Effector CD4-positive, alpha-beta T cell (primary cell): ENCODE results near the gene HOXB2.

Experiments used
- DNase-seq: peaks from one replicate; pipeline ENCODE4 v3.0.0-alpha.2; 2020

The HOXB2 gene

DNA sequence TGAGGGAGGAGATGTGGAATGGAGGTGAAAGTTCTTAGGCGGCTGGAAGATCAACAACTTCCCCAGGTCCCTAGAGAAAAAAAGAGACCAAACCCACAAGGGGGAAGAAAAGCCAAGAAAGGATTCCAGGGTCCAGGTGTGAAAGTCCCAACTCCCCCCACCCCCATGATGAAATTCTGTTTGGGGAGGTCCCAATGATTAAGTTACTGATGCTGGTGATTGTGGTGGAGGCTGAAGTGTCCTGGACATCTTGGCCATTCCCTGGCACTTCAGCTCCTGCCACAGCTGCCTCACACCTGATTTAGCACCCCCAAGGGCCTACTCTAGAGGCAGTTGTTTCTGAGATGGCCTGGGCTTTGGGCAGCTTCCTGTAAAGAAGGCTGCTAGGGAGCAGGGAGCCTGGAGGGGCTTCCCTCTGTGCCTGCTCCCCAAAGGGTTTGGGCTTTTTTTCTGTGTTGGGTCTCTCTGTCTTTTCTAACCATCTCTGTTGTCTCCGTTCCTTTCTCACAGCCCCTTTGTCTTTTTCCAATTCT is 20.2 kb upstream of the HOXB2 start:
- no peak for DNase-seq

DNA sequence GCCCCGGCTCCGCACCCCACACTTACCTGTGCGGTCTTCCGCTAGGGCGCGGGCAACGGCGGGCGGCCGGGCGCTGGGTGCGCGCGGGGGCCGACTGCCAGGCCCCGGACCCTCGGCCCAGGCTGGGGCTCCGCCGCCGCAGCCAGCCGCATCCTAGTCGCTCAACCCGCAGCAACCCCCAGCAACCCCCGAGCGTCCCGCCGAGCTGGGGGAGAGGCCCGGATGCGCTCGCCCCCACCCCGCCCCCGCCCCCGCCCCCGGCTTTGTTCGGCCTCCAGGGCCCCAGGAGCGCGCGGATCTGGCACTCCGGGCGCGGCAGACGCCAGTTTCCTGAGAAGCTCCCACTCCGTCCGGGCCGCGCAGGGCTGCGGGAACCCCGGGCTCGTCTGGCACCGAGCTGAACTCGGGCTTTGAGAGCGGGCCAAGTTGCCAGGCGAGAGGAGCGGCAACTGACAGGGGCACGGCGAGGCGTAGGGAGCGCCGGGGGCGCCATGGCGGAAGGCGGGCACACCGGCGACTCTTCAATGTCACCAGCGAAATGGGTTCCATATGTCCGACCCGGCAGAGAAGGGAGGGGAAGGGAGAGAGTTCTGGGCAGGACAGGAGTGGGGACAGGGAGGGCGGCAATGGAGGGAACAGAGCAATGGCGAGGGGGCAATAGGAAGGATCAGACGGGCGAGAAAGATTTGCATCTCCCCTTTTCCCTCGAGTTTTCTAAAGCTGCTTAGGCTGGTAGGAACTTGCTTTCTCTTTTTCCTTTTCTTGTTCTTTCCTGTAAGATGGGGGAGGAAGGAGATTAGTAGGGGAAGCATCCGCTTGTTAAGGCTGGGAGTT is 19.5 kb upstream of the HOXB2 start:
- DNase-seq: no peak

DNA sequence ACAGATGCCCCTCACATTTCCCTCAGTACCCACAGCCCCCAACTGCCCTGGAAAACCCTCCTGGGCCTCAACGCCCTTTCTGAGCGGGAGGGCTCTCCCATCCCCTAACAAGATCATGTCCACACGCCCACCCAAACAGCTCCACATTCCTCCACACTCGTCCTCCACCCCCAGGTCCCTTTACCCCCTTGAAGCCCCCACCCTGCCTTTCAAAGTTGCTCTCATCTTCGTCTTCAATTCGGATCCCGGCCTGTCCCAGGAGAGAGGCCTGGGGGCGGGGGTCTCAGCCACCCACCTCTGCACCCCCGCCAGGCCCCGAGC is 18.9 kb upstream of the HOXB2 start:
- DNase-seq: no peak

DNA sequence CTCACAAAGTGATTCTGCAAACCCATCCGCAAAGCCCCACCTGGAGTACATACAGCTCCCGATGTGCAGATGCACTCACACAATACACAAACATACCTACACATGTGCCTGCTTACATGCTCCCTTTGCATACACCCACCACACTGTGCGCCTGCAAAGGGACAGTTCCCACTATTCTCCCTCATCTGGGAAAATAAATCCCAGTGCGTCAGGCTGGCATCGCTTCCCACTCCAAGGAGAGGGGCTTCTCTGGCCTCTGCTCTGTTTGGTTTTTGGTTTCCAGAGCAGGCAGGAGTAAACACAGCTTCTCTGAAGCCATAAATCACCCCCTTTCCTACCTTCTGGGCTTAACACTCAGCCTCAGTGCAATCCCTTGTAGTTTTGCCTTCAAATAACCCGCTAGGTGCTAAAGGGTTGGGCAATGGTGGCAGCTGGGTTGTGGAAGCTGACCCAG is 18.5 kb upstream of the HOXB2 start:
- no peak for DNase-seq

DNA sequence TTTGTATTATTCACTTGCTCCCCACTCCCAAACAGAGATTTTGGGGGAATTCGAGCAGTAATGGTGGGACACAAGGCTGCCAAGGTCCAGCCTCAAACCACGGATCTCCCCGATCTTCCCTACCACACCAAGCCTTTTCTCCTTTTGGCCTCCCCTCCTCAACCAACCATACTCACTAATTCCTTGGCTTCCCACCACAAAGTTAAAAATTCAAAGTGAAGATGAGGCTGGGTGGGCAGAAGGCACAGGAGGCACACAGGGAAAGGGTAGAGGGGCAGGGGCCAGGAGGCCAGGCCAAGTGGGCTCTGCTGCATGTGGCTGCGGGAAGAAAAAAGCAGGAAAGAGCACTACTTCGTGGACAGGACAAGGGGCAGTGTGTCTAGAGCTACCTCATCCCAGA is 18.0 kb upstream of the HOXB2 start:
- no peak for DNase-seq

DNA sequence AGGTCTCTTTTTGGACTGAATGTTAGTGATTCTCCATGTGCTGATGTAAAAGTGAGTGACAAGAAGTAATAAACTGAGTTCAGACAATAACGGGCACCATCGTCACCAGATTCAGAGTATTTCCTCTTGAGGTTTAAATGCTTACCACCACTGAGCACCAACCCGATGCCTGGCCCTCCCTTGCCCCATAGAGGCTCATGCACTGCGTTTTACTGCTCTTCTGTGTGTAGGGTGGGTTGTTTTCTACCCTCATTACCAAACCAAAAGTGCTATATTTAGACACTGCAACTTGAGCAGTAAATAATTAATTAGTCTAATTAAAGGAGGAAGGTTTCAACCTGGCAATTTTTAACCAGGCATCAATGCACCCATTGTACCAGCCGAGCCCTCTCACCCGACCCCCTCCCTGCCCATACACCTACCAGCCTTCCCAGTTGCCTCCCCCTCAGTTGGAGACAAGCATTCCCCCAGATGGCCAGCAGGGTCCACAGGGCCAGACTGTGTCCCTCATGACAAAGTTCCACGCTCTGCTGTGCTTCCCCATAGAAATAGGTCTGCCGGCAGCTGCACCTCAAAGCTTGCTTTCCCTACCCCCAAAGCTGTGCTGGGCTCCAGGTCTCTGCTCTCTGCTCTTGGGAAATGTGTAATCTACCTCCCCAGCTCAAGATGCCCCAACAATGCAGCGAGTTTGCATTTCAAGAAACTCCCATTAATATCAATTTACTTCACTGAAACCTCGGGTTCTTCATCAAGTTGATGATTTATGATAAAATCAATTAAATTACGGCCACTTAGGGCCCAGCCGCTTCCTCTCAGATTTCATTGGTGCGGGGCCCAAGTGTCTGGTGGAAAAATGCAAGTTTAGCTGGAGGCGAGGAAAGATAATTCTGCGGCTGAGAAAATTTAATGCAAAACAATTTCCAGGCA is 17.2 kb upstream of the HOXB2 start:
- DNase-seq: no peak

DNA sequence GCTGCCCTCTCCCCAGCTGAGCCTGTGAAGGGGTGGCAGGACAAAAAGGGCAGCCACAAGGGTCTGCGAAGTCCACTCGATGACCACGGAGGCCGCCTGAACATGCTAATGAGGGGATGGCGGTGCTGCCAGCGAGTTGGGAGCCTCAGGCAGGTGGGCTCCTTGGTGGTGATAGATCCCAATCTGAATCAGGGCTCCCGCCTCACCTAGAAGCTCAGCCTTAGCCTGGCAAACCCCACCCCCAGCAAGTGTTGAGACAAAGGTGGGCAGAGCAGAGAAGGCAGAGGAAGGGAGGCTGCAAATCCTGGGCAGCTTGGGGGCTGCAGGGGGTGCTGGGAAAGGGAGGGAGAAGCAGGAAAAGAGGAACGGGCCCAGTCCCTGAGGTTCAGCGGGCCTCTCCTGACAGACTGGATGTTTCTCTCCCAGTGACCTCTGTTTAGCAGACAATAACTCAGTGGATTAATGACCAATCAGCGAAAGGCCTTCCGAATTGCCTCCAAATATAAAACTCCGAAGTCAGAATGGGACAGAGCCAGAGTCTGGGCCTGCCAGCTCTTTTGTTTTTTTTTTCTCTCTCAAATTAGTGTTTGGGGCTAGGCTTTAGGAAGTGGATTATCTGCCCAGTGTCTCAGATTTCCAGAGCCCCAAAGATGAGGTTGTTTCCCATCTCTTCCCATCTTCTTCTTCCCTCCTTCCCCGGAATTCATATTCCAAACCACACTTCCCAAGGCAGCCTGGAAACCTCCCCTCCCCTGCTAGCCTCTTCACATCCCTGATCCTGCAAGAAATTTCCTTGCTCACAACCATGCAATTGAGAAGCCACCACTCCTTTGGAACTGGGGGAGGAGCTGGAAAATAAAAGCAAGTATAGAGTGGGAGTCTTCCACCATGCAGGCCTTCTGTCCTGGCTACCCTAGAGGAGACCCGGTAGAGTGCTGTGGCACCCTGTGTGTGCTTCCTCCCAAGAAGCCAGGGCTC is 15.2 kb upstream of the HOXB2 start:
- DNase-seq: no peak

- no peak for DNase-seq
Observed at GRCh38 chr17:48559122-48559839, 14.4 kb upstream of the HOXB2 start.

- DNase-seq: no peak
Observed at GRCh38 chr17:48558831-48559121, 13.9 kb upstream of the HOXB2 start.

- DNase-seq: no peak
Observed at GRCh38 chr17:48558057-48558830, 13.3 kb upstream of the HOXB2 start.

DNA sequence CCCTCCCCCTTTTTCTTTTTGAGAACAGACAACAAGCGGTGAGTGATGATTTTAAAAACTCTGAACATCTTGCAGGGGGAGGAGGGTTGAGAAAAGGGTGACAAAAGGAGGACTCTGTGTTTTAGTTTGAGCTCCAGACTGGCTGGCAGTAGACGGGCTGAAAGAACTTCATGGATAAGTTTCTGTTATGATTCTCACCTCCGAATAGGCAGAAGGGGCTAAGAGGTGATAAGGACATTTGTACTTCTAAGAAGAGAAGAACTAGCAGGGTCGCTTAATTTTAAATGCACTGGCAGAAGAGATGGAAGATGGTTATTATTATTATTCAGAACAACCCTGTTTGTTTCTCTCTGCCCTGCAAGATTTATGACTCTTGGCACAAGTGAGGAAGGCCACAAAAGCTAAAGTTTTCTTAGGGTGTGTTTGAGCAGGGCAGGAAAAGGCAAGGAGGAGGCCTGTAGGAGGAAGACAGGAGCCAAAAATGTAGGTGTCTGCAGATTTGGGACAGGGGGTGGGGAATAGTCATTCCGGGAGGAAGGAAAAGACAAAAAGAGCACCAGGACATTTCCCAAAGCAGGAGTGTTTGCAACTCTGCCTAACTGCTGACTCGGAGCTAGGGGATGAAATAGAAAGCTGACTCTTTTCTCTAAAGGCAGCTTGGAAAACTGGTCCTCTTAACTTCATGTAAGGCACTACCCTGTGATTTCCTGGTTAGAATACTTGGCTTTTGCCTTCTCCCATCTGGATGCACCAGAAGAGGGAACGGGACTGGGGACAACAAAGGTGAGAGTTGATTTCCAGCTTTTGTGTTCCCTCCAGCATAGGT is 11.9 kb upstream of the HOXB2 start:
- DNase-seq: no peak

DNA sequence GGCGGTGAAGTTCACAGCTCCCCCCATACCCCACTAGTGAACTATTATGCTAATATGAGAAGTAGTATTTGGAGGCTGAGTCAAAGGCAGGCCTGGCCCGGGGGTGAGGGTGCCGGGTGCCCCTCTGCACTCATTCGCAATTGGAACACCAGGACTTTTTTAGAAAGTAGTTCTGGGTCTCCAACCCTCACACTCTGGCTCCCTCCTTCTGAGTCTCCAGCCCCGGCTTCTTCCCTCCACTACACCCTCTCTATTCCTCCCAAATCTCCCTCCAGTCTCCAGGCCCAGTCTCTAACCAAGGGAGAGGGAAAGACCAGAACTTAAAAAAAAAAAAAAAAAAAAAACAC is 11.3 kb upstream of the HOXB2 start:
- DNase-seq: no peak

DNA sequence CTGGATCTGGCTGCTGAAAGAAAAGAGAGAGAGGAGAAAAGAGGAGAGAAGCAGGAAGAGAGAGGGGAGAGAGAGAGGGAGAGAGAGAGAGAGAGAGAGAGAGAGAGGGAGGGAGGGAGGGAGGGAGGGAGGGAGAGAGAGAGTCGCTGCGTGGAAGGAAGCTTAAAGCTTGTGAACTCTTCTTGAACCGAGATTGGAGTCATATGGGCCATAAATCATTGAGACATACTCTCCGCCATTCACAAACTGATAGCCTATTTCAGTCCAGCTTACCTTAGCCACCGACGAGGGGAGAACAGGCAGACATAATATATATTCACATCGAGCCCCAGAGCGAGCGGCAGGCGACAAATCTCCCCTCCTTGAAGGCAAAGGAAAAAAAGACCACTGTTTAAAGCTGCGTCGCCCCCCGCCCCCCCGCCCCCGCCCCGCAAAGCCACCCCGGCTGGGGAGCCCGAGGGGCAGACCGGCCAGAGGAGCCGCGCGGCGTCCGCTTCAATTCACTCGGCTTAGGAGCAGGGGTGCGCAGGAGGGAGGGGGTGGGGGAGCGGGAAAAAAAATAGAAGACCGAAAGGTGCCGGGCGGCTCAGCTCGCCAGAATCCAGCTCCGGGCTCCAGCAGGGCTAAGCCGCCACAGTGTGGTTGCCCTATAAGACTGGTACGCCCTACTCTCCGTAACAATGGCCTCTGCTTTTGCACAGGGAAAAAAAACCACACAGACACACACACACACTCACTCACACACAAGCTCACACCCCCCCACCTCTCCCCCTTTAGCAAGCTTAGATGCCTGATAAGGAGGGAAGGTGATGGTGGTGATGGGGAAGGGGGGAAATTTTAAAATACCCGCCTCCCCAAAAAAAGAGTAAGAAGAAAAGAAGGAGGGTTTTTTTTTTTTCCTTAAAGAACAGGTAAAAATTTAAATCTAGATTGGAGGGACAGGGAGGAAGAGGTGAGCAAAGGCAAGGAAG is 10.6 kb upstream of the HOXB2 start:
- no peak for DNase-seq

GRCh38 chr17:48554412-48555257 is 9.7 kb upstream of the HOXB2 start:
- DNase-seq: no peak

DNA sequence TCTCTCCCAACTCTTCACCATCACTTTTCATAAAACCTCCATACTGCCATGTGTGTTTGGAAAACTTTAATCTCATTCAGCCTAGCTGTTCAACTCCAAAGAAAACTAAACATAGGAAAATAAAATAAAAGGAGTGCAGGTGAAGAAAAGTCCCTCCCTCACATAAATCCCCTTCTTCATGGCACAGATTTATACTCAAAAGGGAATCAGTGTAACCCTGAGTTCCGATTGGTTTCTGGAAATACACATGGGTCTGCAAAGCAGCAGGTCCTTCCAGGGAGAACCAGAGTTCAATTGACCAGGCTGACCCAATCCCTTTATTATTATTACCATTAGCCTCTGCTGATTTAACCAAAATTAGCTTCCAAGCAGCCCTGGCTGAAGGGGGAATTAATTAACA is 8.9 kb upstream of the HOXB2 start:
- DNase-seq: no peak

GRCh38 chr17:48553190-48553547 is 8.3 kb upstream of the HOXB2 start:
- DNase-seq: no peak

DNA sequence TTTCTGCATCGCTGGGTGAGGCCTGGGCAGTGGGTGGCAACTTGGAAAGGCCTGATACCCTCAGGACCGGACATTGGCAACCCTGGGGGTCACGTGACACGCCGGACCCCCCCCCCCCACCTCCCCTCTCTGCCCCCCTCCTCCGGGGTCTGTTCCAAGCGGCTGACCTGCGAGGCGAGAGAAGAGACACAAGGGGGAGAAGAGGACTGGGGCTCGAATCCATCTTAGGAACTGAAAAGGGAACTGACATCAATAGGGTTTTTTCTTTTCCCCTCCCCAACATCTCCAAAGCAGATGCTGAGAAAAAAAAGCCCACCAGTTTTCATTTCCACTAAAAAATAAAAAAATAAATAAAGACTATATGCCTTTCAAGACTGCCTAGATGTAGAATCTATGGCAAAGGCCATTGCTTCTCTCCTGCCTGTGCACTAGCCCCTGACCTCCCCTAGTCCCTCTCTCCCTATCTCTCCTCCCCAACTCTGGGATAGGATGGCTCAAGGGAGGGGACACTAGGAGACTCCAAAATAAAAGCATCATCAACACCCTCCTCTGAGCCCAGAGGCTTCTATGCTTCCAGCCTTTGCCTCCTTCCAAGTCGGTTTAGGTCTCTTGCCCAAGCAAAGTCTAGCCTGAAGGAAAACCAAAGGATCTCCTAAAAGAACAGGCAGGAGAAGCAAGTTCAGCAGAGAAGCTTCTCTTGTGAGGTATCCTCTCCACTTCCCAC is 7.7 kb upstream of the HOXB2 start:
- no peak for DNase-seq
